VCaP (cell line): ENCODE results near the gene NELL1.

Experiments used
- H3K27ac ChIP-seq: fragments of 450-650 bp; 2 replicates; pipeline ENCODE4 v1.5.1; 2017
- CTCF ChIP-seq: fragments of 450-650 bp; conservative IDR thresholded peaks from 2 replicates; pipeline ENCODE4 v1.5.1; 2017; ENCODE audit warnings: mild to moderate bottlenecking, moderate library complexity

NELL1 gene

DNA sequence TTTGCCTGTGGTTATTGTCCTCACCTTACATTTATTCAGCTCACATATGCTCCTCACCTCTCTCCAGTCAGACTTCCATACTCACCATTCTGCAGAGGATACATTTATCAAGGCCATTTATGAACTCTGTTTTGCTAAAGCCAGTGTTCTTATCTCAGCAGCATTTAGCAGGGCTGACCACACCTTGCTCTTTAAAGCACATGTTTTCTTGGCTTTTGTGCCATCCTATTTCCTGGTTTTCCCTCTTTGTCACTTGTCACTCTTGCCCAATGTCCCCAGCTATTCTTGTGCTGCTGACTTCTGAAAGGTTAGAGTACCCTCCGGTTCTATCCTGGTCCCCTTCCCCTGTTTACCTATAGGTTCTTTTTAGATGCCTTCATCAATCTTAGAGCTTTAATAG lies 446.6 kb downstream of the NELL1 start:
- no peak for TF ChIP-seq CTCF
- H3K27ac ChIP-seq = no peak overlapping the region

- no peak for TF ChIP-seq CTCF
- no peak overlapping the region for H3K27ac ChIP-seq
Measured at GRCh38 chr11:21119411-21119810, 450.0 kb downstream of the NELL1 start.

- TF ChIP-seq CTCF = no peak
Measured at GRCh38 chr11:21121991-21122390, 452.6 kb downstream of the NELL1 start.

GRCh38 chr11:21122523-21122922 lies 453.1 kb downstream of the NELL1 start:
- TF ChIP-seq CTCF = no peak
- H3K27ac ChIP-seq = no peak overlapping the region

More at GRCh38 chr11:21121991-21122390, 452.6 kb downstream of the NELL1 start:
- no peak overlapping the region for H3K27ac ChIP-seq

GRCh38 chr11:21132146-21132720 lies 462.8 kb downstream of the NELL1 start:
- no peak overlapping the region for H3K27ac ChIP-seq
- no peak for TF ChIP-seq CTCF

- no peak overlapping the region for H3K27ac ChIP-seq
- no peak for TF ChIP-seq CTCF
Measured at GRCh38 chr11:21133244-21133643, 463.9 kb downstream of the NELL1 start.

- TF ChIP-seq CTCF = no peak
- no peak overlapping the region for H3K27ac ChIP-seq
Measured at GRCh38 chr11:21133722-21134121, 464.3 kb downstream of the NELL1 start.
